CD4-positive, alpha-beta memory T cell (primary cell): Measurements from ENCODE around the gene GALNS. TPM values are rescaled to one million over a fixed set of nuclear protein-coding genes. Genes with fewer than 3 reads are reported as not detected.
A peak's percentile ranks its signal among the peaks of the same experiment; 100 is the strongest.

ENCODE experiments used
- CTCF ChIA-PET: fragments of 350-600 bp; sonication (Branson Sonifier 250); formaldehyde crosslinking; loops from one replicate; lab custom pipeline; 2021; ENCODE audit warnings: inconsistent platforms; ENCODE audit not compliant: partially characterized antibody; lab: Charles Lee
- POLR2A ChIA-PET: fragments of 350-600 bp; sonication (Branson Sonifier 250); formaldehyde crosslinking; loops from one replicate; lab custom pipeline; 2021; ENCODE audit not compliant: partially characterized antibody; lab: Charles Lee
- DNase-seq, 5 donors: peaks; one replicate each; pipeline versions ENCODE4 v3.0.0 to v3.0.0-alpha.2; 2020 to 2022; ENCODE audit warnings: mixed read lengths in 1 of 5
- H3K27ac ChIP-seq: one replicate; pipeline ENCODE4 v1.7.0; 2013; ENCODE audit warnings: low read depth, low read length
- H3K27me3 ChIP-seq: 2 replicates; pipeline ENCODE4 v1.7.0; 2013; ENCODE audit warnings: mild to moderate bottlenecking, low read length, moderate library complexity; ENCODE audit not compliant: insufficient read depth
- H3K36me3 ChIP-seq: 2 replicates; pipeline ENCODE4 v1.7.0; 2013; ENCODE audit warnings: mild to moderate bottlenecking, low read length, moderate library complexity; ENCODE audit not compliant: insufficient read depth
- H3K4me1 ChIP-seq: 2 replicates; pipeline ENCODE4 v1.7.0; 2013; ENCODE audit warnings: mild to moderate bottlenecking, low read length, moderate library complexity; ENCODE audit not compliant: insufficient read depth
- H3K4me3 ChIP-seq, 2 donors: one replicate each; pipeline ENCODE4 v1.7.0; 2013; ENCODE audit warnings: low read length in 2 of 2, mild to moderate bottlenecking in 1 of 2
- H3K9me3 ChIP-seq, 2 donors: one replicate each; pipeline ENCODE4 v1.7.0; 2013; ENCODE audit warnings: low read length in 2 of 2, control low read depth in 1 of 2; ENCODE audit not compliant: control insufficient read depth in 1 of 2
- H3K27ac Mint-ChIP-seq, 7 donors: one replicate each; pipeline ENCODE4 v1.8.0; 2020 to 2021; ENCODE audit warnings: mixed read lengths in 7 of 7, mild to moderate bottlenecking in 6 of 7, inconsistent platforms in 3 of 7, moderate library complexity in 3 of 7
- H3K27me3 Mint-ChIP-seq, 2 donors: one replicate each; pipeline ENCODE4 v1.8.0; 2020 to 2021; ENCODE audit warnings: mixed read lengths in 2 of 2
- H3K36me3 Mint-ChIP-seq, 2 donors: one replicate each; pipeline ENCODE4 v1.8.0; 2020 to 2021; ENCODE audit warnings: mixed read lengths in 2 of 2, inconsistent platforms in 1 of 2, mild to moderate bottlenecking in 1 of 2
- H3K4me1 Mint-ChIP-seq, 4 donors: one replicate each; pipeline ENCODE4 v1.8.0; 2020 to 2021; ENCODE audit warnings: mixed read lengths in 4 of 4, mild to moderate bottlenecking in 1 of 4
- H3K4me3 Mint-ChIP-seq, 8 donors: one replicate each; pipeline ENCODE4 v1.8.0; 2020 to 2021; ENCODE audit warnings: mixed read lengths in 8 of 8, mild to moderate bottlenecking in 7 of 8, moderate library complexity in 6 of 8, inconsistent platforms in 3 of 8
- H3K9me3 Mint-ChIP-seq, 8 donors: one replicate each; pipeline ENCODE4 v1.8.0; 2020 to 2021; ENCODE audit warnings: mixed read lengths in 8 of 8, mild to moderate bottlenecking in 5 of 8, inconsistent platforms in 3 of 8, moderate library complexity in 1 of 8
- intact Hi-C: fragments of 100-400 bp; cut with micrococcal nuclease; formaldehyde crosslinking; loops from one replicate; pipeline ENCODE4 v1.15.1; 2023
- polyA plus RNA-seq, 2 donors: library from polyadenylated mRNA; unstranded; fragments of 300-500 nt; fragmentation: Illumina TruSeq; gene quantifications; one replicate each; pipeline ENCODE4 v1.2.3, GENCODE V29; 2021
- total RNA-seq, 2 experiments: library from RNA; stranded (reverse); gene quantifications; one replicate each; pipeline ENCODE4 v1.2.3, GENCODE V29; 2021

GALNS gene
- total and polyA plus RNA-seq, 4 experiments from 2014 or later = 5.6 to 65.7 (median 33.7) TPM

DNA sequence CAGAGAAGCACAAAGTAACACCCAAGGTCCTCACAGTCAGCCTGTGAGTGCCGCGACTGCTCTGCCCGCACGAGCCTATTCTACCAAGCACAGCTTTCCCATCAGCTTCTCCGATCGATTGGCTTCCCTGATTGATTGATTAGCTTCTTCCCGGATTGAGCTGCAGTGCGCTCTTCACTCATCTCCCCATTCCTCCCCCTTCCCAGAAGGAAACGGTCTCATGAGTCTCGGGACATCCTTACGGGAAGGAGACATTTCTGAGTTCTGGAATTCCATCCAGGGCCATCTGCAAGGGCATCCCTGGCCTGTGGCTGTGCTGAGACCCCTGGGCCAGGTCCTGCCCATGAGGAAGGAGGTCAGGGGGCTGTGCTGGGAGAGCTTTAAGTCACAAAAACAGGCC lies 89.8 kb downstream of the GALNS start:
- Histone ChIP-seq H3K36me3 (peaks cover 4% of the 10 kb centered on the region), H3K27me3 (no peaks in the 10 kb centered on the region), H3K4me1 (peaks cover 80% of the 10 kb centered on the region), H3K4me3 (no peak overlapping the region), H3K9me3 (no peaks in the 10 kb centered on the region), H3K27ac (no peak overlapping the region)
- ChIA-PET POLR2A (interaction anchor here (1.2 to 7.2 kb wide), 2 partner anchors 9 to 14 kb away, joined by 3 to 62 read pairs; no protein-coding TSS in a partner anchor), CTCF (interaction anchor here (1.4 to 1.9 kb wide), 3 partner anchors 12 to 30 kb away, joined by 4 to 9 read pairs (median 5); no protein-coding TSS in a partner anchor)
- Mint-ChIP-seq H3K4me3 (peak overlapping the region in 4 of 8 donors; percentile 11 to 31 (median 30)), H3K4me1 (peaks cover 13 to 67% (median 33%) of the 10 kb centered on the region in 4 donors), H3K9me3 (no peaks in the 10 kb centered on the region), H3K27ac (peak overlapping the region; percentile 43 to 91 (median 80)), H3K36me3 (peaks cover 0 to 19% of the 10 kb centered on the region in 2 donors), H3K27me3 (no peaks in the 10 kb centered on the region)
- DNase-seq = no peak
- intact Hi-C loops = loop anchor here (2.0 kb wide), 1 partner anchor 14 kb away; no protein-coding TSS in a partner anchor

DNA sequence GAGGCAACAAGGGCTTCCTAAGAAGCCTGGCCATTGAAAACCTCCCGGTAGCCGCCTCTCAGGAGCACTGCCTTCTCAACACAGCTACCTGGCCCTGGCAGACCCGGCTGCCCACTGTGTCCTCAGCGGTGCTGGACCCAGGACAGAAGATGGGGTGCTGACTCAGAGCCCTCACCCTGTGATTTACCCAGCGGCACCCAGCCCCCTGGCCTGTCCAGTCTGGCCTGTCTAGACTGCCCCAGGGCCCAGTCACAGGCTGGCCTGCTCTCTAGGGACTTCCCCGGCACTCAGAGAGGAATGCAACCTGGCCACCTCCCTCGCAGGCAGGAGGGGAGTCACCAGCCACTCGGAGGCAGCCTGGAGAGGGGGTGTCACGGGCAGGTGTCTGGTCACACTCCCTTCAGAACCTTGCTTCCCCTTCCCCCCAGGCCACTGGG lies 91.8 kb downstream of the GALNS start:
- Histone ChIP-seq H3K36me3 (peaks cover 4% of the 10 kb centered on the region), H3K4me1 (peaks cover 83% of the 10 kb centered on the region), H3K4me3 (no peak overlapping the region), H3K27me3 (no peaks in the 10 kb centered on the region), H3K9me3 (no peaks in the 10 kb centered on the region), H3K27ac (no peak overlapping the region)
- Mint-ChIP-seq H3K36me3 (peaks cover 0 to 19% of the 10 kb centered on the region in 2 donors), H3K27me3 (no peaks in the 10 kb centered on the region), H3K4me3 (no peak overlapping the region), H3K27ac (peak overlapping the region in 5 of 7 donors; percentile 25 to 65 (median 42)), H3K9me3 (no peaks in the 10 kb centered on the region), H3K4me1 (peaks cover 15 to 63% (median 32%) of the 10 kb centered on the region in 4 donors)
- CTCF ChIA-PET = interaction anchor here (0.8 to 3.3 kb wide), 2 partner anchors 16 to 22 kb away, joined by 3 to 10 read pairs; no protein-coding TSS in a partner anchor
- intact Hi-C loops = no loop called here
- DNase-seq = peak in 1 of 5 donors; percentile 31
- POLR2A ChIA-PET = interaction anchor here (1.1 to 7.2 kb wide), 4 partner anchors 16 to 58 kb away, joined by 4 to 62 read pairs (median 4); no protein-coding TSS in a partner anchor

DNA sequence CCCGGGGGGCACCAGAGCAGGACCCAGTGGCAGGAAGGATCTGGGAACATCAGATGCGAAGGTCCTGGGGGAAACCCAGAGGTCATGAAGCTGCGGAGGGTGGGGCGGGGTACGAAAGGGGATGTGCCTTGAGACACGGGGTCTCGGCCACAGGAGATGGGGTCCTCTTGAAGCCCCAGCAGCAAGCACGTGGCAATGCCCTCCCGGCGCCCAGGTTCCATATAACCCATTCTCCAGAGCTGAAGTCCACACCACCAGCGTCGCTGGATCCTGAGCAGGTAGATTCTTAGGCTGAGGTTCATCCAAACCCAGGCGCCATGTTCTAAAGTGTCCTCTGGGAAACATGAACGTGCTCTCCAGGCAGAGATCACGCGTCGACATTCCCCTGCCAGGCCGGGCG lies 92.7 kb downstream of the GALNS start:
- Mint-ChIP-seq H3K27me3 (no peaks in the 10 kb centered on the region), H3K4me3 (no peak overlapping the region), H3K27ac (peak overlapping the region in 4 of 7 donors; percentile 22 to 57 (median 54)), H3K9me3 (no peaks in the 10 kb centered on the region), H3K36me3 (peaks cover 0 to 23% of the 10 kb centered on the region in 2 donors), H3K4me1 (peaks cover 18 to 63% (median 33%) of the 10 kb centered on the region in 4 donors)
- Histone ChIP-seq H3K27ac (no peak overlapping the region), H3K27me3 (no peaks in the 10 kb centered on the region), H3K9me3 (no peaks in the 10 kb centered on the region), H3K4me1 (peaks cover 83% of the 10 kb centered on the region), H3K4me3 (no peak overlapping the region), H3K36me3 (peaks cover 1% of the 10 kb centered on the region)
- intact Hi-C loops = no loop called here
- no peak for DNase-seq
- POLR2A ChIA-PET = interaction anchor here (1.0 to 2.7 kb wide), 4 partner anchors 17 to 63 kb away, joined by 4 to 18 read pairs (median 4); no protein-coding TSS in a partner anchor
- CTCF ChIA-PET = interaction anchor here (0.8 to 3.3 kb wide), 5 partner anchors 9 to 94 kb away, joined by 3 to 10 read pairs (median 3); no protein-coding TSS in a partner anchor

Other genes with a start within 250 kb of the GALNS start
- under 1 TPM in 1 of 2 experiments, not detected in 1; 0.44 TPM for gene IL17C, start 218.4 kb downstream of the GALNS start, total RNA-seq
- not detected for gene IL17C, start 218.4 kb downstream of the GALNS start, polyA plus RNA-seq
- 100 to 1,000 TPM; 383 to 386 TPM for gene CYBA, start 205.9 kb downstream of the GALNS start, total RNA-seq
- gene CYBA, start 205.9 kb downstream of the GALNS start, polyA plus RNA-seq = 1,000 to 10,000 TPM in 1 of 2 donors, 100 to 1,000 TPM in 1; 689 to 1,286 TPM
- 10 to 100 TPM; 49.2 to 57.0 TPM for gene MVD, start 193.9 kb downstream of the GALNS start, total RNA-seq
- gene MVD, start 193.9 kb downstream of the GALNS start, polyA plus RNA-seq = 10 to 100 TPM; 15.6 to 22.7 TPM
- 10 to 100 TPM; 14.0 to 15.7 TPM for gene SNAI3, start 170.4 kb downstream of the GALNS start, total RNA-seq
- gene SNAI3, start 170.4 kb downstream of the GALNS start, polyA plus RNA-seq = 10 to 100 TPM; 11.6 to 22.9 TPM
- gene RNF166, start 150.5 kb downstream of the GALNS start, total RNA-seq = 100 to 1,000 TPM; 129 to 137 TPM
- 10 to 100 TPM; 90.5 to 92.9 TPM for gene RNF166, start 150.5 kb downstream of the GALNS start, polyA plus RNA-seq
- 10 to 100 TPM; 20.4 to 21.1 TPM for gene CTU2, start 150.4 kb downstream of the GALNS start, total RNA-seq
- 10 to 100 TPM; 11.5 to 13.6 TPM for gene CTU2, start 150.4 kb downstream of the GALNS start, polyA plus RNA-seq
- gene PIEZO1, start 71.7 kb downstream of the GALNS start, total RNA-seq = 100 to 1,000 TPM; 274 to 302 TPM
- 10 to 100 TPM; 12.0 to 67.5 TPM for gene PIEZO1, start 71.7 kb downstream of the GALNS start, polyA plus RNA-seq
- under 1 TPM; 0.17 TPM for gene CDT1, start 53.2 kb downstream of the GALNS start, total RNA-seq
- gene CDT1, start 53.2 kb downstream of the GALNS start, polyA plus RNA-seq = under 1 TPM; 0.19 to 0.26 TPM
- gene APRT, start 45.0 kb downstream of the GALNS start, total RNA-seq = 100 to 1,000 TPM; 171 to 175 TPM
- gene APRT, start 45.0 kb downstream of the GALNS start, polyA plus RNA-seq = 100 to 1,000 TPM; 569 to 624 TPM
- gene TRAPPC2L, start 180 bp upstream of the GALNS start, total RNA-seq = 10 to 100 TPM; 66.6 to 67.1 TPM
- 100 to 1,000 TPM; 104 to 105 TPM for gene TRAPPC2L, start 180 bp upstream of the GALNS start, polyA plus RNA-seq
- gene PABPN1L, start 9.7 kb upstream of the GALNS start, total RNA-seq = not detected
- gene PABPN1L, start 9.7 kb upstream of the GALNS start, polyA plus RNA-seq = not detected
- gene CBFA2T3, start 120.3 kb upstream of the GALNS start, total RNA-seq = under 1 TPM in 1 of 2 experiments, not detected in 1; 0.11 TPM
- under 1 TPM in 1 of 2 donors, not detected in 1; 0.14 TPM for gene CBFA2T3, start 120.3 kb upstream of the GALNS start, polyA plus RNA-seq
- 10 to 100 TPM; 65.3 to 71.2 TPM for gene ACSF3, start 236.9 kb upstream of the GALNS start, total RNA-seq
- 10 to 100 TPM; 30.4 to 34.6 TPM for gene ACSF3, start 236.9 kb upstream of the GALNS start, polyA plus RNA-seq